Astrocyte (in vitro differentiated cells and primary cell): ENCODE measurements around the gene STRIP2.

Experiments
- EZH2 ChIP-seq: IDR thresholded peaks from 2 replicates; pipeline ENCODE4 v1.6.1; 2012; ENCODE audit warnings: mild to moderate bottlenecking, low read length, inconsistent platforms; ENCODE audit not compliant: insufficient read depth
- TF ChIP-seq, protein P1 (sequence below): IDR thresholded peaks from 2 replicates; pipeline ENCODE4 v1.5.1; 2011; ENCODE audit warnings: low read depth, mild to moderate bottlenecking, inconsistent platforms, low read length, moderate library complexity; ENCODE audit not compliant: insufficient read depth

DNA sequence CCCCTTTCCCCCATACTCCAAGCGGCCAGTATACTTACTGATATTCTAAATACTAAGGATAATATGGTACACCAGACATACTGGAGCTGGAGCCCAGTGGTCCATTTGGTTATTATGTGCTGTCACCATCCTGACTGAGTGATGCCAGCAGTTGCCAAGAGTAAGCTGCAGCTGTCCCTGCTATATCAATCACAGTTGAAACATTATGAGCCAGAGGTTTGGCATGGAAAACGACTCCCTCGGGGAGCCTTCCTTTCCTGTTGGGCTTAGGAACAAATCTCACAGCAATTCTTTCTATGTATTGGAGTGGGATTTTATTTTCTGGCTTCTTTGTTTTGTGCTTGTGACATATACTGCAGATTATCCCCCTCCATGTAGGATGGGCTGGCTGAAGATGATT lies 32.6 kb downstream of the STRIP2 start:
- TF ChIP-seq, protein P1, sequence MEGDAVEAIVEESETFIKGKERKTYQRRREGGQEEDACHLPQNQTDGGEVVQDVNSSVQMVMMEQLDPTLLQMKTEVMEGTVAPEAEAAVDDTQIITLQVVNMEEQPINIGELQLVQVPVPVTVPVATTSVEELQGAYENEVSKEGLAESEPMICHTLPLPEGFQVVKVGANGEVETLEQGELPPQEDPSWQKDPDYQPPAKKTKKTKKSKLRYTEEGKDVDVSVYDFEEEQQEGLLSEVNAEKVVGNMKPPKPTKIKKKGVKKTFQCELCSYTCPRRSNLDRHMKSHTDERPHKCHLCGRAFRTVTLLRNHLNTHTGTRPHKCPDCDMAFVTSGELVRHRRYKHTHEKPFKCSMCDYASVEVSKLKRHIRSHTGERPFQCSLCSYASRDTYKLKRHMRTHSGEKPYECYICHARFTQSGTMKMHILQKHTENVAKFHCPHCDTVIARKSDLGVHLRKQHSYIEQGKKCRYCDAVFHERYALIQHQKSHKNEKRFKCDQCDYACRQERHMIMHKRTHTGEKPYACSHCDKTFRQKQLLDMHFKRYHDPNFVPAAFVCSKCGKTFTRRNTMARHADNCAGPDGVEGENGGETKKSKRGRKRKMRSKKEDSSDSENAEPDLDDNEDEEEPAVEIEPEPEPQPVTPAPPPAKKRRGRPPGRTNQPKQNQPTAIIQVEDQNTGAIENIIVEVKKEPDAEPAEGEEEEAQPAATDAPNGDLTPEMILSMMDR: no peak
- TF ChIP-seq EZH2: no peak
